NCI-H2081 treated with DMSO at 0.1 percent for 48 hours (cell line): Measurements from ENCODE around the gene SYNGR1.
"Not testable (repeated sequence)": the region's sequence is repeated elsewhere in the genome, so short reads cannot be mapped to it uniquely, and the experiment has no call there.

Experiments used
- DNase-seq: peaks from one replicate; lab custom pipeline; 2025; lab: John Stamatoyannopoulos, UW

Gene SYNGR1

DNA sequence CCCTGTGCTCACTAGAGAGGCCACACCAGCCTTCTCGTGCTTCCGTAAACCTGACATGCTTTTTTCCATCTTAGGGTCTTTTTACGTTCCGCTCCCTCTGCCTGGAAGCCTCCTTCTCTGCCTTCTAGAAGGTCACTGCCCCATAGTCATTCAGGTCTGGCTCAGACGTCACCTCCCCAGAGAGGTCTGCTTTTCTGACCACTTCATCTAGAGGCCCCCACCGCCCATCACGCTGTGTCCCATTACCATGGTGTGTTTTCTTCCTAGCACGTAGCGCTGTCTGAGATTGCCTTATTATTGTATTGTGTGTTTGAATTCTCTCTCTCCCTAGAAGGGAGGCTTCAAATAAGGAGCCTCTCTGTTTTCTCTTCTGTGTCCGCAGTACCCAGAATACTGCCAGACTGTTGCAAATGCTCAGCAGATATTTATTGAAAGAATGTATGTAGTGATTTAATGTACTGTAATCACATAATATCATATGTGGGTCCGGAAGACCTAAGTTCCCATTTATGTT is 59.8 kb downstream of the SYNGR1 start:
- DNase-seq = no peak

- no peak for DNase-seq
Observed at GRCh38 chr22:39410264-39410663, 60.5 kb downstream of the SYNGR1 start.

GRCh38 chr22:39411828-39412365 is 62.1 kb downstream of the SYNGR1 start:
- DNase-seq = not testable (repeated sequence)

DNA sequence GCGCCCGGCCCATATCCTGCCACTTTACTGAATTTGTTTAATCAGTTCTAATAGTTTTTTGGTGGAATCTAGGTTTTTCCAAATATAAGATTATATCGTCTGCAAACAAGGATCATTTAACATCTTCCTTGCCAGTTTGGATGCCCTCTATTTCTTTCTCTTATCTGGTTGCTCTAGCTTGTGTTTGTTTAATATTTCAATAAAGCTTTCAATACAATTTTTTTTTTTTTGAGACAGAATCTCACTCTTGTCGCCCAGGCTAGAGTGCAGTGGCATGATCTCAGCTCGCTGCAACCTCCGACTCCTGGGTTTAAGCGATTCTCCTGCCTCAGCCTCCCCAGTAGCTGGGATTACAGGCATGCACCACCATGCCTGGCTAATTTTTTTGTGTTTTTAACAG is 63.4 kb downstream of the SYNGR1 start:
- not testable (repeated sequence) for DNase-seq

GRCh38 chr22:39414377-39414776 is 64.6 kb downstream of the SYNGR1 start:
- DNase-seq = no peak

- DNase-seq = no peak
Observed at GRCh38 chr22:39414886-39415285, 65.1 kb downstream of the SYNGR1 start.

GRCh38 chr22:39415506-39415905 is 65.7 kb downstream of the SYNGR1 start:
- DNase-seq = no peak

DNA sequence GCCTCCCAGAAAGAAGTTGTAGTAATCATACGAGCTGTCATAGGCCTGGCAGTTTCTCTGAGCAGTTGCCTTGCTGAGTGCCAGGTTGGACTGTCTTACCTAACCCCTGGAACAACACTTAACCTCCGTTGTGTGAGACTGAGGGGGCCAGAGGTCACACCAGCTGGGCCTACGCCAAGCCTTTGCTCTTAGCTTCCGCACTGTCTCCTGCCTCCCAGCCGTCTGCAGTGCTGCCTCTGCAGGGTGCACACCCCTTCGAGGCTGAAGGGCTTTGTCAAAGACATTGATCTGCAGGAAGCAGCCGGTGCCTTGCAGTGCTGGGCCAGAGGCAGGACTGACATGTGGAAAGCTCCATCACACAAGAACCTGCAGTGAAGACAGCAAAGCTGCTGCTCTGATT is 66.5 kb downstream of the SYNGR1 start:
- no peak for DNase-seq

DNA sequence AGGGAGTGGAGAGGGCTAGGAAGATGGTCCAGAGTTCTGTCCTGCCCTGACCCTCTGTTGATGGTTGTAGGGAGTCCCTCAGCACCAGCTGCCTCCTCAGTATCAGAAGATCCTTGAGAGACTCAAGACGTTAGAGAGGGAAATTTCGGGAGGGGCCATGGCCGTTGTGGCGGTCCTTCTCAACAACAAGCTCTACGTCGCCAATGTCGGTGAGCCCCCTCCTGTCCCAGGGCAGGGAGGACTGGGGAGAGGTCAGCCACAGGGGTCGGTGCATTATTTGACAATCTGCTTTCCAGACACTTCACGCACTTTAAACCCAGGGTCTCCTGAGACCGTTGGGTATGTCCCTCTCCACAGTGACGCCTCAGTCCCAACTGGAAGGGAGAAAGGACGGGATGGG is 67.8 kb downstream of the SYNGR1 start:
- DNase-seq = no peak

DNA sequence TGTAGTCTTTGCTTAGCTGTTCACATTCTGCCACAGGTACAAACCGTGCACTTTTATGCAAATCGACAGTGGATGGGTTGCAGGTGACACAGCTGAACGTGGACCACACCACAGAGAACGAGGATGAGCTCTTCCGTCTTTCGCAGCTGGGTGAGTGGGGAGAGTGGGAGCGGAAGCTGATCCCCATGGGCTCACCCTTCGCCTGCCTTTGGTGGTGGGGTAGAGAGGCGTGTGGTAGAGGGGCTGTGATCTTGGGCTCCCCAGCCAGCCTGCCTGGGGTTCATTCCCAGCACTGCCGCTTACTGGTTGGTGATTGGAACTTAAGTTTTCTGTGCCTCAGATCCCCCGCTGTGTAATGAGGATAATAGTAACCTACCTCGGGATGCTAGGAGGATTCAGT is 68.9 kb downstream of the SYNGR1 start:
- DNase-seq = no peak

DNA sequence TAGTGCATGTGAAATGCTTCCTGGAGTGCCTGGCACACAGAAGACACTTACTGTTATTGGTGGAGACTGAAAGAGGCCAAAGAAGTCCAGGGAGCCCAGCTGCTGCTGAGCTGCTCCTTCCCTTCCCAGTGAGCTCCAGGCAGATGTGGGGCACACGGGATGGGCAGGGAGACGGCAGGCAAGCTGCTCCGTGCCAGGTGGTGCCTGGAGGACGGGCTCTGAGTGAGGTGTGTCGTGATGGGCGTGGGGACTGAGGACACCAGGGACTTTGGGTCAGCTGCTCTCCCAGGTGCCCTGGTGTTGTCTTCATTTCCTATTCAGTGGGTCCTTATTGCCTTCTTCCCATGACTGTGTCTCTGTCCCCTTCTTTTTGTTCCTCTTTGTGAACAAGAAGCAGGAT is 69.3 kb downstream of the SYNGR1 start:
- no peak for DNase-seq

GRCh38 chr22:39419911-39420310 is 70.1 kb downstream of the SYNGR1 start:
- DNase-seq = no peak

- no peak for DNase-seq
Observed at GRCh38 chr22:39421691-39422090, 71.9 kb downstream of the SYNGR1 start.

DNA sequence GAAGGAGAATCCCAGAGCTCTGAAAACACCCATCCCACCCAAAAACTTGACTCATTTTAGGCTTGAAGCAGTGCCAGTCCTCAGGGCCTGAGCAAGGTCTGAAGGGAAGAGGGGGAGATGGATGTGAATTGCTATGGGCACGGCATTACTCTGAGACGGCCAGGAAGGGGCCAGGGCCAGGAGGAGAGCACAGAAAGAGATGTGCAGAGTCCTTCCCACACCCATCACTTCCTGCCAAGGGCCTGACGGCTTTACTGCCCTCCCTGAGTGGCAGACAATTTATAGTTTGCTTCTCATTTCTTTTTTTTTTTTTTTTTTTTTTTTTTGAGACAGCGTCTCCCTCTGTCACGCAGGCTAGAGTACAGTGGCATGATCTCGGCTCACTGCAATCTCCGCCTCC is 72.3 kb downstream of the SYNGR1 start:
- no peak for DNase-seq

GRCh38 chr22:39422721-39423120 is 72.9 kb downstream of the SYNGR1 start:
- no peak for DNase-seq

GRCh38 chr22:39423976-39424375 is 74.2 kb downstream of the SYNGR1 start:
- DNase-seq = no peak

GRCh38 chr22:39426380-39427043 is 76.7 kb downstream of the SYNGR1 start:
- no peak for DNase-seq

GRCh38 chr22:39427751-39428596 is 78.2 kb downstream of the SYNGR1 start:
- DNase-seq = no peak

DNA sequence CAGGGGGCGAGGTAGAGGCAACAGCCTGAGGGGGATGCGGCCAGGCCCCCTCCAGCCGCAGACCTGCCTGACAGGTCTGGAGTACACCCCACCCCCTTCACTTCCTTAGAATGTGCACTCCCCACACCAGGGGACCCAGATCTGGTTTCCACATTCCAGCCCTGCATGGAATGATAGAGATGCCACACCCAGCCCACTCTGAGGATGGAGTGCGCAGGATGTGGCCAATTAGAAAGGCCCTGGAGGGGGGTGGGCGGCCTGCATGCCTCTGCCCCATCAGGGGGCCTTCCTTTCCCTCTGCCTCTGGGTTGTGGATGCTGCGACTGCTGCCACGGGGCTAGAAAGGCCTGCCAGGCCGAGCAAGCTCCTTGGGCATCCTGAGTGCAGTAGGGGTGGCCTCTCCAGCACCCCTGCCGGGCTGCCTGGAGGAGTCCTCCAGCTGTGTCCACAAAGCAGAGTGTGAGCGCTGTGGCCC is 78.8 kb downstream of the SYNGR1 start:
- no peak for DNase-seq

DNA sequence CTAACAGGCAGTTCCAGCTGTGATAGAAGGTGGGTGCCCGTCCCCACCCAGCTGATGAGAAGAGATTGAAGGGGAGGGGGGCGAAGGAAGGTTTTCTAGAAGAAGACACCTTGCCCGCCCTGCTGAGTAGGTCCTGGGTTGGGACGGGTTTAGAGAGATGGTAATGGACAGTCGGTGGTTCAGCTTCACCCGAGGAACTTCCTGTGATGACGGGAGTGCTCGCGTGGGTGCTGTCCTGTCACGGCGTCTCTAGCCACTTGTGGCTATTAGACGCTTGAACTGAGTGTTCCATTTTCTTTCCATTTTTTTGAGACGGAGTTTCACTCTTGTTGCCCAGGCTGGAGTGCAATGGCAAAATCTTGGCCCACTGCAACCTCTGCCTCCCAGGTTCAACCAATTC is 79.4 kb downstream of the SYNGR1 start:
- no peak for DNase-seq

DNA sequence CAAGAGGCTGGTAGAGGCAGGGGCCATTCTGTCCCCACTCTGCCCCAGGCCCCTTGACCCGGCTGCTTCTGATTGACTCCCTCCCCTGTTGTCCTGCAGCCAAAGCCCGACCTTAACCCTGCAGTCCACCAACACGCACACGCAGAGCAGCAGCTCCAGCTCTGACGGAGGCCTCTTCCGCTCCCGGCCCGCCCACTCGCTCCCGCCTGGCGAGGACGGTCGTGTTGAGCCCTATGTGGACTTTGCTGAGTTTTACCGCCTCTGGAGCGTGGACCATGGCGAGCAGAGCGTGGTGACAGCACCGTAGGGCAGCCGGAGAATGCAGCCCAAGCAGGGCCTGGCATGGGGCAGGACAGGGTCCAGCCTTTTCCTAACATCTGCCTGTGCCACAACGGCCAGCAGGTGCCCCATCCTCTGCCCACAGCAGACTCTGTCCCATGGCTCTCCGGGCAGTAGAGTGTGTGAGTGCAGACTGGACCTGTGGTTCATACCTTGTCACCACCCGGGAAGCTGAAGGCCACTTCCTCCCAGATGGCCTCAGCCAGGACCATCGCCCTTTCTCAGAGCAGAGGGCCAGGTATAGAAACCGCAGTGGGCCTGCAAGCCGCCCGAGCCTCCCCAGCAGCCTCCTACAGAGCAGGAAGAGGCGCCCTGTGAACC is 80.3 kb downstream of the SYNGR1 start:
- no peak for DNase-seq

- DNase-seq = no peak
Observed at GRCh38 chr22:39430576-39431150, 80.9 kb downstream of the SYNGR1 start.
